ENCODE measurements around the gene OR6C68. TPM values are rescaled to one million over a fixed set of nuclear protein-coding genes. Genes with fewer than 3 reads are reported as not detected.
"Not testable (repeated sequence)": the region's sequence is repeated elsewhere in the genome, so short reads cannot be mapped to it uniquely, and the experiment has no call there.

The OR6C68 gene
- polyA plus RNA-seq = not detected
- long read RNA-seq, donor 1 = 0 reads
- long read RNA-seq, donor 2 = 0 reads
- long read RNA-seq, donor 3 = 0 reads
- long read RNA-seq, donor 4 = 0 reads
- long read RNA-seq, donor 5 = 0 reads
- long read RNA-seq, donor 6 = 0 reads
- long read RNA-seq, donor 7 = 0 reads
- long read RNA-seq, donor 8 = 0 reads
- long read RNA-seq, donor 9 = 0 reads
- long read RNA-seq, donor 10 = 0 reads
- long read RNA-seq, donor 11 = 0 reads

DNA sequence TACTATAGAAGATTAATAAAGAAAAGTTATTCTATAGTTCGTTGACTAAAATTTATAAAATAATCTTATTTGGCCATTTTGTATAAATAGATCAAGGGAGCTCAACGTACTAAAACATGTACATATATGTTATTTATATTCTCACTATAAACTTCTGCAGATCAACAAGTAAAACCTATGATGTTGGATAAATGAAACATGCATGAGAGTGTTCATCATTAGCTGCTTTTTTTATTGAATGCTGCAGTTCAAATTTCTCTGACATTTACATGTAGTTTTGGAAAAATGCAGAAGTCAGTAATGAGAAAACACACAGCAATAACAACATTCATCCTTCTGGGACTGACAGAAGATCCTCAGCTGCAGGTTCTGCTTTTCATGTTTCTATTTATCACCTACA is at the start of gene OR6C68:
OR6C68 (plus strand) TSS at position 301 of the 400 bp plus-strand sequence; CDS start at position 301, 0 bp downstream.
- H3K9me3 ChIP-seq (ENCODE audit: control insufficient read depth, low read depth, low read length) = no peaks in the 10 kb centered on the region
- no peaks in the 10 kb centered on the region for H3K4me1 ChIP-seq (ENCODE audit: control insufficient read depth, insufficient read depth, low read length)
- WGBS (ENCODE audit: insufficient coverage, low lambda C conversion rate) = 94% methylated on average over 2 of the region's 2 CpGs
- no peaks in the 10 kb centered on the region for H3K36me3 ChIP-seq (ENCODE audit: control insufficient read depth, insufficient read depth, low read length)
- H3K27ac ChIP-seq (ENCODE audit: low read length) = no peak within 1 kb of the TSS
- no peak within 1 kb of the TSS for H3K4me3 ChIP-seq (ENCODE audit: low read length)
- H3K27me3 ChIP-seq (ENCODE audit: control insufficient read depth, insufficient read depth, low read length) = no peaks in the 10 kb centered on the region
- no peak for DNase-seq

DNA sequence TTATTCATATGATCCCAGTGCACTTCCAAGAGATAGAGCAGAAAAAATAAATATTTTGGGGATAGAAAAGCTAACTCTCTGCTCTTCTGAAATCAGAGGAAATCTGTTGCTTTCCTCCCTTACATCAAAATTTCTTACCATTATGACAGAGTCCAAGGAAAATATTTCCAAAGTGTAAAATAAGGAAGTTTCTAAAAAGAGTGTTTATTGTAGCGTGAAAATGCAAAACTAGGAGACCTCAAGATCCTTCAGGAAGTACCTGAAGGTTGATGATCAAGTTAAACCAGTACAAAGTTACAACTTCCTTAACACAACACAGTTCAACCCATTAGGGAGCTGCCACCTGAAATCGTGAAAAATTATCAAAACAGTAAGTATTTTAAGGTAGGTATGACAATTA is 48.4 kb upstream of the OR6C68 start, which contains the start of gene OR6C2:
OR6C2 (plus strand) TSS at position 301 of the 400 bp plus-strand sequence. CDS start 8,138 bp downstream, outside the sequence.
- 100% methylated on average over 1 of the region's 2 CpGs for WGBS (ENCODE audit: insufficient coverage, low lambda C conversion rate)
- H3K27me3 ChIP-seq (ENCODE audit: control insufficient read depth, insufficient read depth, low read length) = no peaks in the 10 kb centered on the region
- no peaks in the 10 kb centered on the region for H3K36me3 ChIP-seq (ENCODE audit: control insufficient read depth, insufficient read depth, low read length)
- DNase-seq = no peak
- H3K9me3 ChIP-seq (ENCODE audit: control insufficient read depth, low read depth, low read length) = no peaks in the 10 kb centered on the region
- H3K4me3 ChIP-seq (ENCODE audit: low read length) = no peak within 1 kb of the TSS
- no peaks in the 10 kb centered on the region for H3K4me1 ChIP-seq (ENCODE audit: control insufficient read depth, insufficient read depth, low read length)
- no peak within 1 kb of the TSS for H3K27ac ChIP-seq (ENCODE audit: low read length)

GRCh38 chr12:55445357-55445756 is 46.8 kb upstream of the OR6C68 start:
- Histone ChIP-seq H3K27me3 (ENCODE audit: control insufficient read depth, insufficient read depth, low read length) (no peaks in the 10 kb centered on the region), H3K4me3 (ENCODE audit: low read length) (no peak overlapping the region), H3K27ac (ENCODE audit: low read length) (no peak overlapping the region), H3K4me1 (ENCODE audit: control insufficient read depth, insufficient read depth, low read length) (no peaks in the 10 kb centered on the region), H3K9me3 (ENCODE audit: control insufficient read depth, low read depth, low read length) (no peaks in the 10 kb centered on the region), H3K36me3 (ENCODE audit: control insufficient read depth, insufficient read depth, low read length) (no peaks in the 10 kb centered on the region)
- no peak for DNase-seq
- no CpG with 5 or more reads among the region's 1 CpG for WGBS (ENCODE audit: insufficient coverage, low lambda C conversion rate)

GRCh38 chr12:55446326-55446725 is 45.9 kb upstream of the OR6C68 start:
- Histone ChIP-seq H3K27ac (ENCODE audit: low read length) (no peak overlapping the region), H3K27me3 (ENCODE audit: control insufficient read depth, insufficient read depth, low read length) (no peaks in the 10 kb centered on the region), H3K4me3 (ENCODE audit: low read length) (no peak overlapping the region), H3K9me3 (ENCODE audit: control insufficient read depth, low read depth, low read length) (no peaks in the 10 kb centered on the region), H3K4me1 (ENCODE audit: control insufficient read depth, insufficient read depth, low read length) (no peaks in the 10 kb centered on the region), H3K36me3 (ENCODE audit: control insufficient read depth, insufficient read depth, low read length) (no peaks in the 10 kb centered on the region)
- 71% methylated on average over 4 of the region's 5 CpGs for WGBS (ENCODE audit: insufficient coverage, low lambda C conversion rate)
- peak; percentile 2 to 20 for DNase-seq

- no peaks in the 10 kb centered on the region for H3K36me3 ChIP-seq (ENCODE audit: control insufficient read depth, insufficient read depth, low read length)
- H3K27ac ChIP-seq (ENCODE audit: low read length) = no peak overlapping the region
- H3K9me3 ChIP-seq (ENCODE audit: control insufficient read depth, low read depth, low read length) = no peaks in the 10 kb centered on the region
- H3K27me3 ChIP-seq (ENCODE audit: control insufficient read depth, insufficient read depth, low read length) = no peaks in the 10 kb centered on the region
- no peak overlapping the region for H3K4me3 ChIP-seq (ENCODE audit: low read length)
- H3K4me1 ChIP-seq (ENCODE audit: control insufficient read depth, insufficient read depth, low read length) = no peaks in the 10 kb centered on the region
- DNase-seq = no peak
Observed at GRCh38 chr12:55448825-55449224, 43.4 kb upstream of the OR6C68 start.

GRCh38 chr12:55464926-55465325 is 27.3 kb upstream of the OR6C68 start:
- not testable (repeated sequence) for H3K36me3 ChIP-seq (ENCODE audit: control insufficient read depth, insufficient read depth, low read length); H3K9me3 ChIP-seq (ENCODE audit: control insufficient read depth, low read depth, low read length); H3K4me1 ChIP-seq (ENCODE audit: control insufficient read depth, insufficient read depth, low read length); DNase-seq; H3K27me3 ChIP-seq (ENCODE audit: control insufficient read depth, insufficient read depth, low read length); H3K27ac ChIP-seq (ENCODE audit: low read length); H3K4me3 ChIP-seq (ENCODE audit: low read length)
- WGBS (ENCODE audit: insufficient coverage, low lambda C conversion rate) = no CpG with 5 or more reads among the region's 1 CpG

DNA sequence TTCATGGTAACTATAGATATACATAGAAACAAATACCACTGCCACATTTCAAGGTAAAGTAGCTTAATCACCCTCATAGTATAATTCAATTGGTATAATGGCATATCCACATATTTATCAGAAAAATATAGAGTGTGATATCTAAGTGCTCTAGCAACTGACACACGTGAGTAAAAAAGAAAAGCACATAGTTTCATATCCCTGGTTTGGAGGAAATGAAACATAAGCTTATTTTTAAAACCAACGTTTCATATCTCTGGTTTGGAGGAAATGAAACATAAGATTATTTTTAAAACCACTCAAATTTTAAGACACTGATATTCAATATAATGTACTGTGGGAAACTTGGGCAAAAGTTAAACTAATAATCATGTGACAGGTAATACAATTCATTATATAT is 24.3 kb upstream of the OR6C68 start:
- Histone ChIP-seq H3K9me3 (ENCODE audit: control insufficient read depth, low read depth, low read length) (no peaks in the 10 kb centered on the region), H3K27ac (ENCODE audit: low read length) (no peak overlapping the region), H3K4me1 (ENCODE audit: control insufficient read depth, insufficient read depth, low read length) (no peaks in the 10 kb centered on the region), H3K36me3 (ENCODE audit: control insufficient read depth, insufficient read depth, low read length) (no peaks in the 10 kb centered on the region), H3K27me3 (ENCODE audit: control insufficient read depth, insufficient read depth, low read length) (no peaks in the 10 kb centered on the region), H3K4me3 (ENCODE audit: low read length) (no peak overlapping the region)
- whole genome bisulfite sequencing (ENCODE audit: insufficient coverage, low lambda C conversion rate) = 71% methylated on average over 2 of the region's 2 CpGs
- no peak for DNase-seq

DNA sequence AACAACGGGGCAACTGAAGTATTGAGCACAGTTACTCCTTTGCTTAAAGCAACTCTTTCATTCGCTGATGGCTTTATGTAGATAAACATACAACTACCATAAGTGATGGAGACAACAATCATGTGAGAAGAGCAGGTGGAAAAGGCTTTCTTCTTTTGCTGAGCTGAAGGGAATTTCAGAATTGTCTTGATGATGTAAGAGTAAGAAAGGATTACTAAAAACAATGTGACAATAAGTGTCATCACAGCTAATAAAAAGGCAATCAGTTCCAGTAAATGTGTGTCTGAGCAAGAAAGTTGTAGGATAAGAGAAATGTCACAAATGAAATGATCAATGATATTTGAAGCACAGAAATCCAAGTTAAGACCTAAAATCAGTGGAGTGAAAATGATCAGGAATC is 22.9 kb upstream of the OR6C68 start:
- Histone ChIP-seq H3K27ac (ENCODE audit: low read length) (no peak overlapping the region), H3K9me3 (ENCODE audit: control insufficient read depth, low read depth, low read length) (no peaks in the 10 kb centered on the region), H3K36me3 (ENCODE audit: control insufficient read depth, insufficient read depth, low read length) (no peaks in the 10 kb centered on the region), H3K27me3 (ENCODE audit: control insufficient read depth, insufficient read depth, low read length) (no peaks in the 10 kb centered on the region), H3K4me1 (ENCODE audit: control insufficient read depth, insufficient read depth, low read length) (no peaks in the 10 kb centered on the region), H3K4me3 (ENCODE audit: low read length) (no peak overlapping the region)
- no peak for DNase-seq
- no CpG with 5 or more reads among the region's 2 CpGs for WGBS (ENCODE audit: insufficient coverage, low lambda C conversion rate)

- 60% methylated on average over 1 of the region's 3 CpGs for WGBS (ENCODE audit: insufficient coverage, low lambda C conversion rate)
- Histone ChIP-seq H3K4me1 (ENCODE audit: control insufficient read depth, insufficient read depth, low read length) (no peaks in the 10 kb centered on the region), H3K9me3 (ENCODE audit: control insufficient read depth, low read depth, low read length) (no peaks in the 10 kb centered on the region), H3K27me3 (ENCODE audit: control insufficient read depth, insufficient read depth, low read length) (no peaks in the 10 kb centered on the region), H3K27ac (ENCODE audit: low read length) (no peak within 1 kb of the TSS), H3K36me3 (ENCODE audit: control insufficient read depth, insufficient read depth, low read length) (no peaks in the 10 kb centered on the region), H3K4me3 (ENCODE audit: low read length) (no peak within 1 kb of the TSS)
- DNase-seq = no peak
Observed at GRCh38 chr12:55470088-55470829, 21.9 kb upstream of the OR6C68 start, which contains the start of gene OR6C70. Gene OR6C70, minus strand, starts transcription at chr12:55470138. Its CDS starts 0 bp downstream, at chr12:55470138.

GRCh38 chr12:55472264-55472663 is 19.9 kb upstream of the OR6C68 start:
- 100% methylated on average over 1 of the region's 1 CpG for WGBS (ENCODE audit: insufficient coverage, low lambda C conversion rate)
- no peak for DNase-seq
- H3K27me3 ChIP-seq (ENCODE audit: control insufficient read depth, insufficient read depth, low read length) = no peaks in the 10 kb centered on the region
- no peaks in the 10 kb centered on the region for H3K9me3 ChIP-seq (ENCODE audit: control insufficient read depth, low read depth, low read length)
- H3K27ac ChIP-seq (ENCODE audit: low read length) = no peak overlapping the region
- H3K4me1 ChIP-seq (ENCODE audit: control insufficient read depth, insufficient read depth, low read length) = no peaks in the 10 kb centered on the region
- no peak overlapping the region for H3K4me3 ChIP-seq (ENCODE audit: low read length)
- no peaks in the 10 kb centered on the region for H3K36me3 ChIP-seq (ENCODE audit: control insufficient read depth, insufficient read depth, low read length)
